GM10847 (cell line): ENCODE data around the gene AEN.

ENCODE experiments used
- POLR2A ChIP-seq: IDR thresholded peaks from 2 replicates; pipeline ENCODE4 v1.6.1; 2011; ENCODE audit not compliant: insufficient read length; ENCODE audit errors: extremely low read depth

Gene AEN

DNA sequence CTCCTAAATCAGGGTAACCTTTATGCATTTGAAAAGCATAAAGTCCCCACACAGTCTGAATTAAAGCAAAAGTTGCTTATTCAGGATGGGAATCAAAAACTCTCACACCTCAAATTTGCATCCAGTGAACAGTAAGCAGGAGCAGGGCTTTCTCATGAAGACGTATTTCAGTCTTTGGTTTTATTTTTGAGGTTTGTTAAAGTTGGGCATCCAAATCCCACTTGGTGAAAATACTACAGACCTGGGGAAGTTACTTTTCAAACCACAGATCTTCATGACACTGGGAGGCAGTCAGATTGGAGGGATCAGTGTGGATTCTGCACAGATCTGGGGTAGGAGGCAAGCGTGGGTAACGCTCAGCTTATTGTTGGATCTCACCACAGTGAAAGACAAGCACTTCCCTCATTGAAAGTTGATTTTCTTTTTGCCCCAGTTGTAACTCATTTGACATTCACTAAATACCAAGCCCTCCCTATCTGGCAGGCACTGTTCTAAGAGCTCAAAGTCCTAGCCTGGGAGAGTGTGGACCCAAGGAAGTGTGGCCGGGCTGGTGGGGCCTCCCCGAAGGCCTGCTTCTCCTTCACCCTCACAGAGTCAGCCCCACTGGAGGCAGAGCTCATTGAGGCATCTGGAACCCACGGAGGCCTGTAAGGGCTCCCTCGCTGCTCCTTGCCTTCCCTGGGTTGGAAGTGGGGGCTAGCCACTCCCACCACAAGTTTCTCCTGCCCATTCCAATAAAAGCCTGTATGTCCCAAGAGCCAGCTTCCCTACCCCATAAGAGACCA is 16.9 kb downstream of the AEN start:
- no peak for TF ChIP-seq POLR2A

DNA sequence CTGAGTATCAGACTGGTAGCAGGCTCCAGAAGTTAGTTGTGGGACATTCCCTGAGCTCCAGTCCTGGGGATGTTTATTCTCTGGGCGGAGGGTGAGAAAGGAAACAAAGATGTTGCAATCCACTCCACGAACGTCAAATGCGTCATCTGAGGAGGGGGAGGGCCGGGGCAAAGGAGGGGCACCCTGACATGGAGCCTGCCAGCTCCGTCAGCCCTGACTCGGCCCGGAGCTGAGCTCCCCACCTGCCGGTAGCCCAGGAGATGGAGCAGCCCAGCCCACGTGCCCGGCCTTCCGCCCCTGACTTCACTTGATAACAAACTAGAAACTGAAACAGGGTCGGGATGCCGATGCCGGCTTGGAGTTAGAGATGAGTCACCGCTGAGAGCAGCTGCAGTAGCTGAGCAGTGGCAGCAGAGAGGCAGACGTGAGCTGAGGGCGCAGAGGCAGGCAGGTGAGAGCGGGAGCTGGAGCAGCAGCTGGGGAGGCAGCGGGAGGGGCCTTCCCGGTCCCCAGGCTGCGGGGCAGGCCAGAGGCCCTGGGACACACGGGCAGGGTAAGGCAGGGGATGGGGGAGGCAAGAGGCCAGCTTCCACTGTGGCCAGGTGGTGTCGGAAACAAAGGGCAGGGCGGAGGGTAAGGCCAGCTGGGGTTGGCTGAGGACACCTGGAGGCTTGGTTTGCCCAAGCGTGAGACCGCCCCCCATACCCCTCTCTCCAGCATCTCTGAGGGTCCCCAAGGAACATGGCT is 17.7 kb downstream of the AEN start, which contains the start of gene ISG20:
Gene ISG20, plus strand, starts transcription at position 391 of the 747 bp plus-strand sequence. Its CDS starts 351 bp downstream, at position 742.
- TF ChIP-seq POLR2A: peak; percentile 96

DNA sequence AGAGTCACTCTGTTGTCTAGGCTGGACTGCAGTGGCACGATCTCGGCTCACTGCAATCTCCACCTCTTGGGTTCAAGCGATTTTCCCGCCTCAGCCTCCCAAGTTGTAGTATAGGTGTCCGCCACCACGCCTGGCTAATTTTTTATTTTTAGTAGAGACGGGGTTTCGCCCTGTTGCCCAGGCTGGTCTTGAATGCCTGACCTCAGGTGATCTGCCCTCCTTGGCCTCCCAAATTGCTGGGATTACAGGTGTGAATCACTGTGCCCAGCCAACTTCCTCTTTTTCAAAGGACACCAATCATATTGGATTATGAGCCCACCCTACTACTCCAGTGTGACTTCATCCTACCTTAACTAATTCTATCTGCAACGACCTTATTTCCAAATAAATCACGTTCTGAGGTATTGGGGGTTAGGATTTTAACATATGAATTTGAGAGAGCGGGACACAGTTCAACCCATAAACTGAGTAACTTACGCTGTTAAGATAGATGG is 20.9 kb downstream of the AEN start:
- TF ChIP-seq POLR2A: no peak

DNA sequence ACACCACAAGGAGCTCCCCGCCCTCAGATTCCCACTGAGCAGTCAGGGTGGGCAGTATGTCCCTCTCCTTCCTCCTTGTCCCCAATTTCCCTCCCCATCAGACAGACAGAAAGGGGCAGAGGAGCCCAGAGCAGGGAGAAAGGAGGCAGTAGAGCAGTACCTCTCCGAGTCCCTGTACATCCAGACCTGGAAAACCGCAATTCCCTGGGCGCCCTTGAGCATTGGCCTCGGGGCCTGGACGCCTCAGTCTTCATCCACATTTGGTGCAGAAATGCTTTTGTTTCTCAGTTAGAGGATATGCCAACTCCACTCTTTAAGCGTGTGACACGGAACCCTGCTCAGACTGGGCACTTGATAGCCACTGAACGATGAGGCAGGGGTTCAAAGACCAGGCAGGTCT is 23.6 kb downstream of the AEN start:
- no peak for TF ChIP-seq POLR2A

DNA sequence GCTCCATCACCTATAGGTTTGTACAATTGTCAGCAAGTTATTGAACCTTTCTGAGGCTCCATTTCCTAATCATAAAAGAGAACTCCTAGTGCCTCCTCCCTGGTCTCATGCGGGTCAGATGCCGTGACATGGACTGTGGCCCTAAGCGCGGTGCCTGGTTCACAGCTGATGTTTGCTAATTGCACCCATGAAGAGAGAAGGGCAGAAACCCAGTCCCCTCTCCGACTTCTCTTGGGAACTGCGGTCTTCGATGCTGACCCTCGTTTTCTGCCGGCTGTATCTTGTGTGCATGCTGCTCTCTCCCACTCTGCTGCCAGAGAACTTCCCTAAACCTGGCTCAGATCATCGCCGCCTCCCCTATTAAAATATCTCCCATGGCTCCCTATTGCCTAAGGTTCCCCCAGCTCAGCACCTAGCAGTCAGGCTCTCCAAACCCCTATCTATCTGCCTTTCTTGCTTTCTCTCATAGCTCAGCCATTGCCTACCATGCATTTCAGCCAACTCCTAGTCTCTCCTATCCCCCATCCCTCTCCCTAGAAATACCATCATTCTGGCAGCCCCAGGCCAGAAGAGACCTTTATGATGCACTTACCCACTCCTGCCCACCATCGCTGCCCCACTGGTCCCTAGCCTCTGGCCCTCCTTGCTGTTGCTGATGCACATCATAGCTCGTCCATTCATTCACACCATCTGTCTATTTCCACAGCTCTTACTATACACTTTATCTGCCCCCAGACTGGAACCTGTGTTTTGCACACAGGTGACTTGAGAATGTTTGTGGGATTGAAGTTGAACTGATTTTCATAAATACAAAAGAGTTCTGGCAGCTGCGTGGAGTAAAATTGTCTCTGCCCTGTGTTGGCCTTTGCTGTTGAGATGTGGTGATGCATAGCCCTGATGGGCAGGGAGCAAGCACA is 24.3 kb downstream of the AEN start:
- no peak for TF ChIP-seq POLR2A

DNA sequence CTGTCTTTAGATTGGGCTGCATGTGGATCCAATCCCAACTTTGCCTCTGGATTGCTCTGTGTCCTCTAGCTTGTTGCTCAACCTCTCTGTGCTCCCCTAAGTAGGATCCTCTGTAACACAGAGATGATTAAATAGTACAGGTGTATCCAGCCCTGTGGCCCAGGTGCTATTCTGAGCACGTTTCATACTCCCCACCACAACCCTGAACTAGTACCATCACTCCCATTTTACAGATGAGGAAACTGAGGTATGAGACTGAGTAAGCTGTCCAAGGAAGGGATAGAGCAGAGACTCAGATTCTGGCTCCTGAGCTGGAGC is 24.9 kb downstream of the AEN start:
- no peak for TF ChIP-seq POLR2A

DNA sequence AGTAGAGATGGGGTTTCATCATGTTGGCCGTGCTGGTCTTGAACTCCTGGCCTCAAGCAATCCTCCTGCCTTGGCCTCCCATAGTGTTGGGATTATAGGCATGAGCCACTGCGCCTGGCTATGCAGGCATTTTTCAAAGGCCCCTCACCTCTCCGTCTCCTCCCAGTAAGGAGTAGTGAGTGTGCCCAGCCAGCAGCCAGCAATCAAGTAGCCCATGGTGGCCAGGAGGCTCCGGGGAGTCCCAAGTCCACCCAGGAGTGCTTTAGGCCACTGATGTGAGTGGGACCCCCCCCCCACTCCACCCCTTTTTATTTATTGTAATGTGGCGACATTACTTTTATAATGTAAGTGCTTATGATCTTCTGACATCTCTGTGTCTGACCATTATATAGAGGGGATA is 25.8 kb downstream of the AEN start:
- TF ChIP-seq POLR2A: no peak

DNA sequence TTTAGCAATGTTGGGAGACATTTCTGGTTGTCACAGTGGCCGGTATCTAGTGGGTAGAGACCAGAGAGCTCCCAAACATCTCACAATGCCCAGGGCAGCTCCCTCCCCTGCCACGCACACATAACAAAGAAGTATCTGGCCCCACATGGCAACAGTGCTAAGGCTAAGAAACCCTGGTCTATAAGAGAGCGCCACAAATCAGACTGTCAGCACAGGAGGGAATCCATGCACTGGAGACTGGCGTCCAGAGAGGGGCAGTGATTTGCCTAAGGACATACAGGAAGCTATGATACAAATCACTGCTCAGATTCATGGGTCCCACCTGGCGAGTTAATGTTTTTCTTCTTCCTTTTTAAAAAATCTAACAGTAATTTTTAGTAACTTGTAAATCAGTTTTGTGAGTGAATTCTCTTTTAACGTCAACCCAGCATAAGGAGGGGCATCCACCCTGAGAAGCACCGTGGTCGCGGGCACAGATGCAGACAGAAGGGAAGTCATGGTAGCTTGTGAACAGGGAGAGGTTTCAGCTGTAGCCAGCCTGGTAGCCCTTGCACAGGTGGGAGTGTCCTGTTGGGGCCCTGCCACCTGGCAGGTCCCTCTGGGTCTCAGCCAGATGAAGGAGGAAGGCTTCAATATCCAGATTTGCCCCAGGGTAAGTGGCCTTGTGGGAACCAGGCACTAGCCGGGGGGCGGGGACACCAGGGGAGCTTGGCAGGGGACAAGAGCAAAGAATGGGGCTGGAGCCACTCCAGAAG is 26.4 kb downstream of the AEN start:
- TF ChIP-seq POLR2A: no peak

DNA sequence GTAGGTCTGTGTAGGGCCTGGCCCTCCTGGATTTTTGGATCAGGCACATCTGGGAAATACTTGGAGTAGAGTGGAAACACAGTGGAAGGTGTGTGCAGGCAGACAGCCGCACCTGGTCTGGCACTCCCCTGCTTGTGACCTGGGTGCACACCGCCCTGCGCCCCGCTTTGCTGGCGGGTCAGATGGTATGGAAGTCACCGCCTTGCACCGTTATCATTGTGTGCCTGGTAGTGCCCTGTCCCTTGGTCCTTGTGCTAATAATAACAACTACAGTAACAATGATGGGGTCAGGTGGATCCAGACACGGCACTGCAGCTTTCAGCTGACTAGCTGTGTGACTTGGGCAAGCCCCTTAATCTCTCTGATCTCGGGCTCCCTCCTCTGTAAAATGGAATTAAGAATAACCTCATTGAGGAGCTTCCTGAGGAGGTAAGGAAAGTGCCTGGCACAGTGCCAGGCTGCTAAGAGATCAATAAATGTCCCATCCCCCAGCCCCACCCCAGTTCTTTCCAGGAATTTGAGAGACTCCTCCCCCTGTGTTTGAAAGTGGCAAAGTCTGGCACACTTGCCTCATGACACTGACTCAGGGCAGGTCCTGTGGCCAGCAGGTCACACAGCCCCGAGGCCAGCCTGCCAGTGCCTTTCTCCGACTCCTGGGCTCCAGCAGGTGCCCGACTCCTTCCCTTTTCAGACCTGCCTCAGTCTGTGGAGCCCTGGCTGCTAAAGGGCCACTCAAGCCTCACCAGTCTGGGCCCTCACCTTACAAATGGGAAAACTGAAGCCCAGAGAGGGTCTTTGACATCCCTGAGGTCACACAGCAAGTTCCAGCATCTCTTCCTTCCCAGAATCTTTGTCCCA is 27.4 kb downstream of the AEN start:
- TF ChIP-seq POLR2A: no peak

DNA sequence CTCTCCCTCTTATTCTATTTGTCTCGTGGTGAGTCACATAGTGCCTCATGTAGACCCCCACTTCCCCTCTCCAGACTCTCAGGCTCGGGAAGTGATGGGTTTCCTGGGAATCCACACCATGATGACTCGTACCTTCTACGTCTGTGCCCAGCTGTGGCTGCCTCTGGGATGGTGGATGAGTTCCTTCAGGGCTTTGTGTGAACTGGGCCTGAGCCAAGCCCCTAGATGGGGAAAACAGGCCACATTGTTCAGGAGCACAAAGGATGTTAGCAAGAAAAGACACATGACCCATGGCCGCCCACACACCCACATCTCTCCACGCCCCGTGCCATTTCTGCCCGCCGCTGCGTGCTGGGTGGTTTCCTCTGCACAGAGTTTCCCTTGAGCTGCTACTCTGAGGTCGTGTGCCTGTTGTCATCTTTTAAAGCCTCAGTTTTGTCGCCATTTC is 28.2 kb downstream of the AEN start:
- TF ChIP-seq POLR2A: no peak

DNA sequence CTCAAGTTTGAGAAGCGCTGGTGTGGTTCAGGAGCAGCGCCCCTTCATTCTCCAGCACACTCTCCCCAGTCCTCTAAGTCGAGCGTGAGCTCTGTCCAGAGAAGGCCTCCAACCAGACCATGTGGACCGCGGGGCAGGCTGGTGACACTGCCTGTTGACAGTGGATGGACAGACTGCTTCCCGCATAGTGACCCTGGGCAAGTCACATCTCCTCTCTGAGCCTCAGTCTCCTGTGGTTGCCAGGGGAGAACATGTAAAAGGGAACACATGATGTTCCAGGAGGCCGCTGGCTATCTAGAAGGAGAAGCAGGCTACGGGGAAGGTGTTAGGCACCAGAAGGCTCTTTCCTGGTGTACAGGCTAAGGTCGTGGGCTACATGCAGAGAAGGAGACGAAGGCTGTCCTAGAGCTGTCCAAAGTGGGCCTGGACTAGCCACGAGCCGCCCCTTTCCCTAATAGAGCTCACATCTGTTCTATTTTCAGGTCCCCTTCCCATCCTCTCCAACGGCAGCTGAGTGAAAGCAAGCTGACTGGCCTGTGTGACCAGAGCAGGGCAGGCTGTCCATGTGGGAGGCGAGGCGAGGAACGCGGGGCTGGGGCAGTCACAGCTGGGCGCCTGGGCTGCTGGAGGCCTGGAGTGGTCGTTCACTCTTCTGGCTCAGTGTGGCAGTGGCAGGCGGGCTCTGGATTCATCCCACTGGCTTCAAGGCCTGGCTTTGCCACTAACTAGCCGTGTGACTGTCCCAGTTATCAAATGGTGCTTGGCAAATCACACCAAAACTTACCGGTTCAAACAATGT is 28.8 kb downstream of the AEN start:
- no peak for TF ChIP-seq POLR2A

DNA sequence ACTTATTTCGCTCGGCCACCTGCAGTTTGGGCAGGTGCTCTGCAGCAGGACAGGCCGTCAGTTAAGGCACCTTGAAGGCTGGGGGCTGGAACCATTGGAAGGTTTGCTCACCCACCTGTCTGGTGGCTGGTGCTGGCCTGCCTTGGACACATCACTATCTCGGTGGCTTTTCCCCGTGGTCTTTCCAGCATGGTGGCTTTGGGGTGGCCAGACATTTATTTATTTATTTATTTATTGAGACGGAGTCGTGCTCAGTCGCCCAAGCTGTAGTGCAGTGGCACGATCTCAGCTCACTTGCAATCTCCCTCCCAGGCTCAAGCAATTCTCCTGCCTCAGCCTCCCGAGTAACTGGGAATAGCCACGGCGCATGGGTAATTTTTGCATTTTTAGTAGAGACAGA is 29.4 kb downstream of the AEN start:
- TF ChIP-seq POLR2A: no peak
